Activated naive CD4-positive, alpha-beta T cell treated with anti-CD3 and anti-CD28 coated beads, Interleukin-2, amount 50 U/mL, for 72 hours (primary cell): ENCODE data around the gene ZNF662. TPM values are rescaled to one million over a fixed set of nuclear protein-coding genes. Genes with fewer than 3 reads are reported as not detected.
"Not testable (repeated sequence)": the region's sequence is repeated elsewhere in the genome, so short reads cannot be mapped to it uniquely, and the experiment has no call there.

ENCODE experiments used
- ATAC-seq, 2 donors: fragments of 150-1000 bp; cut with Tn5 transposase; 2 replicates each; pipeline ENCODE4 v1.10.0; 2021; ENCODE audit warnings: mild to moderate bottlenecking in 2 of 2, moderate library complexity in 2 of 2
- DNase-seq, 2 donors: peaks; one replicate each; pipeline ENCODE4 v3.0.0; 2021 to 2022; ENCODE audit warnings: low spot score in 2 of 2
- H3K27ac Mint-ChIP-seq, 2 donors: one replicate each; pipeline ENCODE4 v1.8.0; 2022; ENCODE audit warnings: mild to moderate bottlenecking in 2 of 2, mixed read lengths in 2 of 2
- H3K36me3 Mint-ChIP-seq, 2 donors: one replicate each; pipeline ENCODE4 v1.8.0; 2022; ENCODE audit warnings: mixed read lengths in 2 of 2
- H3K9me3 Mint-ChIP-seq, 2 donors: one replicate each; pipeline ENCODE4 v1.8.0; 2022; ENCODE audit warnings: mixed read lengths in 2 of 2
- total RNA-seq, 2 donors: library from RNA; stranded (reverse); gene quantifications; one replicate each; pipeline ENCODE4 v1.2.3, GENCODE V29; 2022

Gene ZNF662
- total RNA-seq, 2 donors from 2014 or later: 1.7 TPM; not detected in 1

DNA sequence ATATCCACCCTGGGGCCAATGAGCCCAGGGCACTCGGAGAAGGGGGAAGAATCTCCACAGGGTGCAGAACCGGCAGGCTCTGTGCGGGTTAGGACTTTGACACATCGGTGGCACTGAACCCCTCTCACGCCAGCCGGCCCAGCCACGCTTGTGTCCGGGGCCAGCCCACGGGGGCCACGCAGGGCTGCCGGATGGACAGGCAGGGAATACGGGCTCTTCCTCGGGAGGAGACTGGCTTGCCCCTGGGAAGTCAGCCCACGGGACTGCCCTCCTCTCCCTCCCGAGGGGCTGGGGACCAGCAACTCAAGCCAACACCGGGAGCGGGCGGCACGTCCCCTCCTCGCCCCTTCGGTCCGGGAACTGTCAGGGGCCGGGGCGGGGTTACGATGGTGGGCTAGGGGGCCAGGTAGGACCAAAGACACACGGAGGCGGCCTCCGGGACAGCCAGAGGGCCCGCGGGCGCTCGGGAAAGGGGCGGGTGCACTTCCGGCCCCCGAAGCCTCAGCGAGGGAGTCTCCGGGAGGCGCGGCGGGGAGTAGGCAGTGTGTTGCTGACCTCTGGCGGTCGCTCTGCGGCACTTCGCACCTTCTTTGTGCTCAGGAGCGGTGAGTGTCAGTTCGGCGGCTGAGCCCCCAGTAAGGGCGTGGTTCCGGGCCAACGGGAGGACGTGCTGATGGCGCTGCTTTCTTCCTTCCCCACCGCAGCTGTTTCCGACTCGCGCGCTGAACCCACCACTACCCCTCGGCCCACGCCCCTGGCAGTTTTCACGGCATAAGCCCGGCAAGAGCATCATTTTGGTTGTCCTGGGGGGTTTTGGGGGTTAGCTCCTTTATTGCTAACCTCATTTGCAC, 25.1 kb upstream of the ZNF662 start:
- peak overlapping the region; percentile 31 to 45 for H3K27ac Mint-ChIP-seq
- H3K36me3 Mint-ChIP-seq: no peaks in the 10 kb centered on the region
- no peaks in the 10 kb centered on the region for H3K9me3 Mint-ChIP-seq
- DNase-seq (peak; percentile 83 to 88), ATAC-seq (peak; percentile 99)

DNA sequence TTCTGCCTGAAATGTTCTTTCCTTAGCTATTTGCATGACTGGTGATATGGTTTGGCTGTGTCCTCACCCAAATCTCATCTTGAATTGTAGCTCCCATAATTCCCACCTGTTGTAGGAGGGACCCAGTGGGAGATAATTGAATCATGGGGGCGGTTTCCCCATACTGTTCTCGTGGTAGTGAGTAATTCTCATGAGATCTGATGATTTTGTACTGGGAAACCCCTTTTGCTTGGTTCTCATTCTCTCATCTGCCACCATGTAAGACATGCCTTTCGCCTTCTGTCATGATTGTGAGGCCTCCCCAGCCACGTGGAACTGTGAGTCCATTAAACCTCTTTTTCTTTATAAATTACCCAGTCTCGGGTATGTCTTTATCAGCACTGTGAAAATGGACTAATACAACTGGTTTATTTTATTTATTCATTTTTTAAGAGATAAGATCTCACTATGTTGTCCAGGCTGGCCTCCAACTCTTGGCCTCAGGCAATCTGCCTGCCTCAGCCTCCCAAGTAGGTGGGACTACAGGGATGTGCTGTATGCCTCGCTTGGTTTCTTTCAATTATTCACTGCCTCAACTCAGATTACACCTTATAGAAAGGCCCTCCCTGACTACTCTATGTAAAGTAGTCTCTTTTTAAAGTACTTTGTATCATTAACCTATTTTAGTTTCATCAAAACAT, 22.6 kb upstream of the ZNF662 start:
- not testable (repeated sequence) for H3K36me3 Mint-ChIP-seq, DNase-seq, H3K9me3 Mint-ChIP-seq, ATAC-seq
- H3K27ac Mint-ChIP-seq: peak overlapping the region in 1 of 2 donors; percentile 11

DNA sequence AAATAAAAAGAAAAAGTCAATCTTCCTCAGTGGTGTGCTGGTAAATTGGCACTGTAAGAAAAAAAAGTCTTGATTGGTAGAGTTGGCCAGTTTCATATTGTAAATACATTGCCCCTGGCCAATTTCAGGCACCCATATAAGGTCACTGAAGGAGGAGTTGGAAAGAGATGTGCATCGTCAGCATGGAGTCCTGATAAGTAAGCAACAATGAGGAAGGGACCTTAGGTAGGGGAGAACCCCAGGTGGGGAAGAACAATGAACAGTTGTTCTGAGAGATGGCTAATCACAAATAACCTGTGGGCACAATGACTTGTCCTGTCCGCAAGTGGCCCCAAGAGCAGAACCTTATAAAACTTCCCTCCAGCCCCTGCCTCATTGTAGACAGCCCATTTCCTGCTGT, 21.6 kb upstream of the ZNF662 start:
- H3K9me3 Mint-ChIP-seq: no peaks in the 10 kb centered on the region
- DNase-seq (no peak), ATAC-seq (no peak)
- H3K27ac Mint-ChIP-seq: no peak overlapping the region
- no peaks in the 10 kb centered on the region for H3K36me3 Mint-ChIP-seq

DNA sequence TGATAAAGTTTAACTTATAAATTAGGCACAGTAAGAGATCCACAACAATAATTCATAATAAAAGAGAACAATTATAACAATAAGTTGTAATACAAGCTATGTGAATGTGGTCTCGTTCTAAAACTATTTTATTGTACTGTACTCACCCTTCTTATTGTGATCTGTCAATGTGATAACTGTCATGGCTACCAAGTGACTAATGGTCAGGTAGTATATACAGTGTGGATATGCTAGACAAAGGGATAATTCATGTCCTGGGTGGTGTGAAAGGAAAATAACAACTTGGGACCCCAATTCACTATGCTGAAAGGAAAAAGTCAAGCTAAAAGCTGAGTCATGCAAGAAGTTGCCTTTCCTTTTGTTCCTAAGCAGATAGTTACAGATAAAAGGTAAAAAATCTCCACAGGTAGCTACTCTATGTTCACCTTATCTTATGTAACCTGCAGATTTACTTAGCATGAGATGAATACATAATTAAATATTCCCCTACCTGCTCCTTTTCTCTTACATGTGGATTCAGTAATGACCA, 19.6 kb upstream of the ZNF662 start:
- no peak overlapping the region for H3K27ac Mint-ChIP-seq
- ATAC-seq: no peak
- H3K9me3 Mint-ChIP-seq: no peaks in the 10 kb centered on the region
- DNase-seq: no peak
- no peaks in the 10 kb centered on the region for H3K36me3 Mint-ChIP-seq

DNA sequence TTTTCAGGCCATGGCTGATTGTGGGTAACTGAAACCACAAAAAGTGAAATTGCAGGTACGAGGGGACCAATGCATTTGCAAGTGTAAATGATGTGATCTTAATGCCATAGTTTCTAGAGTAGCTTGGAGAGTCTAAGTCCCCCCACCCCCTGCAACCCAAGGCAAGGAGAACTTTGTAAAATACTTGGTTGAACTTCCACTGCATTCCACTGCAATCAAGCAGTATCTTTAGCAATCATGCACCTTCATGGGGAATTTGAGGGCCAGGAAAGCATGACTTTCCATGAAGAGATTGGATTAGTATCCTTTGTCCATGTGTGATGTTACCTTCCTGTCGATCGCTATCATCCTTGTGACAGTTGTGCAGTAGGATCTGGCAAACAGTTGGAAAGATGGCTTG, 18.9 kb upstream of the ZNF662 start:
- ATAC-seq: no peak
- no peak for DNase-seq
- Mint-ChIP-seq H3K27ac (no peak overlapping the region), H3K36me3 (no peaks in the 10 kb centered on the region), H3K9me3 (no peaks in the 10 kb centered on the region)

DNA sequence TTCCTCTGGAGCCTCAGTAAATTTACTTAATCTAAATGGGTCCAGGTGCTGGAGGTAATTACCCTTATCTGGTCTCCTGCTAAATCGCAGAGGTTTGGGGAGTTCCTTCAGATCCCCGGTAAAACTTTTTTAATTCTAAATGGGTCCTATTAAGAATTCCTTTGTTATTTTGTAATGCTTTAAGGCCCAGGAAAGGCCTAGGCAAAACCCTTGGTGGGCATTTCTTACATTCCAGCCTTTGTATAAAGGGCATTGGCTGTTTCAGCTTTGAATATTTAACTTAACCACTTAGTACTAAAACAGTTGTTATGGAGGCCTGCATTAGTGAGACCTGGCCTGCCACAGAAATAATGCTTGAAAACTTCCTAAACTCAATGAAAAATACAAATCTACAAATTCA, 14.9 kb upstream of the ZNF662 start:
- no peak overlapping the region for H3K27ac Mint-ChIP-seq
- no peaks in the 10 kb centered on the region for H3K36me3 Mint-ChIP-seq
- ATAC-seq (no peak), DNase-seq (no peak)
- no peaks in the 10 kb centered on the region for H3K9me3 Mint-ChIP-seq

DNA sequence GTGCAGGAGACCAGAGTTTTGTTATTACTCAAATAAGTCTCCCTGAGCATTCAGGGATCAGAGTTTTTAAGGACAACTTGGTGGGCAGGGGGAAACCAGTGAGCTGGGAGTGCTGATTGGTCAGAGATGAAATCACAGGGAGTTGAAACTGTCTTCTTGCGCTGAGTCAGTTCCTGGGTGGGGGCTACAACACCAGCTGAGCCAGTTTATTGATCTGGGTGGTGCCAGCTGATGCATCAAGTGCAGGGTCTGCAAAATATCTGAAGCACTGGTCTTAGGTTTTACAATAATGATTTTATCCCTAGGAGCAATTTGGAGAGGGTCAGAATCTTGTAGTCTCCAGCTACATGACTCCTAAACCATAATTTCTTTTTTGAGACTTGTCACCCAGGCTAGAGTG, 13.8 kb upstream of the ZNF662 start:
- Mint-ChIP-seq H3K36me3 (no peaks in the 10 kb centered on the region), H3K9me3 (no peaks in the 10 kb centered on the region), H3K27ac (no peak overlapping the region)
- DNase-seq (no peak), ATAC-seq (no peak)

DNA sequence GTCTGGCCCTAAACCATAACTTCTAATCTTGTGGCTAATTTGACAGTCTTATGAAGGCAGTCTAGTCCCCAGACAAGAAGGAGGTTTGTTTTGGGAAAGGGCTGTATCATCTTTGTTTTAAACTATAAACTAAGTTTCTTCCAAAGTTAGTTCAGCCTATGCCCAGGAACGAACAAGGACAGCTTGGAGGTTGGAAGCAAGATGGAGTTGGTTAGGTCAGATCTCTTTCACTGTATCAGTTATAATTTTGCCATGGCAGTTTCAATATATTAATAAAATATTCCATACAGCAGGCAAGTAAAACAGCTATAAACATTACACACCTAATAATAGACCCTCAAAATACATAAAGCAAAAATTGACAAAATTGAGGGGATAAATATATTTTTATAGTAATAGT, 13.1 kb upstream of the ZNF662 start:
- Mint-ChIP-seq H3K27ac (no peak overlapping the region), H3K9me3 (no peaks in the 10 kb centered on the region), H3K36me3 (no peaks in the 10 kb centered on the region)
- DNase-seq (no peak), ATAC-seq (no peak)

DNA sequence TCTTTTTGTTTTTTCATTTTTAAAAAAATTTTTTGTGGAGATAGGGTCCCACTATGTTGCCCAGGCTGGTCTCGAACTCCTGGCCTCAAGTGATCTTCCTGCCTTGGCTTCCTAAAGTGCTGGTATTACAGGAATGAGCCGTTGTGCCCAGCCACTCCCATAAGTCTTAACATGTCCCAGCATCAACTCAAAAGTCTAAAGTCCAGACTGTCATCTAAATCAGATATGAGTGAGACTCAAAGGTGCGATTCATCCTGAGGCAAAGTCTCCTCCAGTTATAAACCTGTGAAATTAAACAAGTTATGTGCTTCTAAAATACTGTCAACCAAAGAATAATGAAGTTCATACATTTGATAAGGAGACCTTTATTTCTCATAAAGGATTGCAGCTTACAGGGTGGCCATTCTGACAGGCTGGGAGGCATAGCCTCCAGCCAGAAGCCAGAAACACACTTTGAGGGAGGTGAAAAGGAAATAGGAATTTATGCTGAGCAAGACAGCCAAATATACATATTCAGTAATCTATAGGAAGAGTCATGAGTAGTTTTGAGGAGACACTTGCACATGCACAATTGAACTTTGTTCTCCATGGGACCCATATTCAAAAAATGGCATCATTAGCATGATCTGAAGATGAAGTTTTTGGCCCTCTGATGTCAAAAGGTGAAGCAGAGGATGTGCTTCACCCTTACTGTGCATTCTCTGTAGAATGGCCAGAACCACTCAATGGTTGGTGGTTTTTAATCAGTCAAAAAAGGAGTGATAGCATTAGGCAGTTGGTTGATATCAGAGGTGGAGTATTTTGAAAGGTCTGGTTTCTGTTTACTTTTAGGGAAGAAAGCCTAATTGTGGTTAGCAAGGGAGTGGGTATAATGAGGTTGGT, 11.0 kb upstream of the ZNF662 start:
- no peaks in the 10 kb centered on the region for H3K9me3 Mint-ChIP-seq
- ATAC-seq (no peak), DNase-seq (no peak)
- no peaks in the 10 kb centered on the region for H3K36me3 Mint-ChIP-seq
- no peak overlapping the region for H3K27ac Mint-ChIP-seq

DNA sequence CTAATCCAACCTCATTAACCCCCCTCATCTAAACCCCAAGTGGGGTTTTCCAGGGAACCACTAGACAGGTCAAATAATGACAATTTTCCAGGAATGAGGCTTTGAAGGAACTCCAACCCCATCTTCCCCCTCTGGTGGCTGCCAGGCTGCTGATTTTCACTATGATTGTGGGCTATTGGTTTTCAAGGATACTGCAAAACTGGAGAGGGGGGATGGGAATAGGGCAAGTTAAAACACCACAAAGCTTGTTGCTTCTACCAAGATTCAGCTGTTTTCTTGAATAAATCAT, 10.4 kb upstream of the ZNF662 start:
- no peak overlapping the region for H3K27ac Mint-ChIP-seq
- H3K36me3 Mint-ChIP-seq: no peaks in the 10 kb centered on the region
- no peak for ATAC-seq
- no peak for DNase-seq
- H3K9me3 Mint-ChIP-seq: no peaks in the 10 kb centered on the region

DNA sequence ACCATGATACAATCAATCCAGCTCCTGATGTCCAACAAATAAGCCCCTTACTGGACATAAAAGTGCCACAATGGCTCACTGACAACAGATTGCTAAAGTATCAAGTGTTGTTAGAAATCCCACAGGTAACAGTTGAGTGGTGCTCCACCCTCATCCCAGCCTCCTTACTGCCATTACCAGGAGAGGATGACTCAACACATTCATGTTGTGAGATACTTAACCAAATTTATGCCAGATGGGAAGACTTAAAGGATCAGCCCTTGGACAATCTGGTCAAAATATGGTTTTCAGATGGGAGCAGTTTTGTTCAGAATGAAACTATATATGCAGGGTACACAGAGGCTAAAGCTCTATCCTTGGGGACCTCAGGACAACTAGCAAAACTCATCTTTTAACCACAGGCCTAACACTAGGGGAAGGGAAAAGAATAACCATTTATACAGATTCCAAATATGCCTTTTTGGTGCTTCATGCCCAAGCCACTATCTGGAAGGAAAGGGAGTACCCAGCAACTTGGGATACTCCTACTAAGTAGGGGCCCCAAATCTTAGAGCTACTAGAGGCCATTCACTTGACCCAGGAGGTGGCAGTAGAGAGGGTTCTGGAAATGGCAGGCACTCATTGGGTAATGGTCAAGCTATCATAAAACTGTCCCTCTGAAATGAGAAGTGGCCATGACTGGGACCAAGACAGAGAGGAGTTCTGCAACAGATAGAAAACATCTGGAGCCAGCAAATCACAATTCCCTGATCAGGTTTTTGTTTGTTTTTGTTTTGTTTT, 6.9 kb upstream of the ZNF662 start:
- peaks cover 0 to 2% of the 10 kb centered on the region in 2 donors for H3K9me3 Mint-ChIP-seq
- no peak overlapping the region for H3K27ac Mint-ChIP-seq
- H3K36me3 Mint-ChIP-seq: peaks cover 0 to 4% of the 10 kb centered on the region in 2 donors
- DNase-seq: no peak
- no peak for ATAC-seq

DNA sequence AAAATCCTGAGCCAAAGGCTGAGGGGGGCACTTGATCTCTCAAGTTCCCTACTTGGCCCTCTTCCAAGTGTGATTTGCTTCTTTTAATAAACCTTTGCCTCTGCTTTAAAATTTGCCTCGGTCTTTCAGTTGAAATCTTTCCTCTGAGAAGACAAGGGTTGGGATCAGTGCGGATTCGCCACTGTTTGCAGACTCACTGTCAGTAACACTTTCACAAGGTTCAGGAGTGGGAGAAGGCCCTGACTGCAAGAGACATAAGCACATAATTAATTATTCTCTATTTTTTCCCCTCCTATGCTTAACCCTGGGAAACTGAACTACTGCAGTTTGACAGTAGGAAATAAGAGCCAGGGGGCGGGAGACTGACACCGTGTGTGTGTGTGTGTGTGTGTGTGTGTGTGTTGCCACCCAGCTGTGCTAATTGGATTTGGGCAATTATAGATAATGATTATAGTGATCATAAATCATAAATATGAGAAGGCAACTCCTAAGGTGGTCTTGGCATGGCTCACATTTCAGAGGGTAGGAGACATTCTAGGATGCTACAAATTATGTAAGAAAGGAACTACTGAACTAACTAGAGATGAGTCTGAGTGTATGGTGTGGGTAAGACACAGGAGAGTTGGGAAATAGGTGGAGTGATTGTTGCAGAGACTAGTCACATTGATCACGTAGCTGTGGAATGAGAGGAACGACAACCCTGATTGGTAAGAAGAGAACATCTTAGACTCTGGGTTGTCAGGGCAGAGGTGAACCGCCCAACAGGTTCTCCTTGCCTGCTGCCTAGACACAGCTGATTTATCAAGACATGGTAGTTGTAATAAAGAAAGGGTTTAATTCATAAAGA, 5.5 kb upstream of the ZNF662 start:
- Mint-ChIP-seq H3K27ac (no peak overlapping the region), H3K36me3 (peaks cover 10 to 13% of the 10 kb centered on the region in 2 donors), H3K9me3 (peaks cover 0 to 10% of the 10 kb centered on the region in 2 donors)
- ATAC-seq: no peak
- DNase-seq: no peak

DNA sequence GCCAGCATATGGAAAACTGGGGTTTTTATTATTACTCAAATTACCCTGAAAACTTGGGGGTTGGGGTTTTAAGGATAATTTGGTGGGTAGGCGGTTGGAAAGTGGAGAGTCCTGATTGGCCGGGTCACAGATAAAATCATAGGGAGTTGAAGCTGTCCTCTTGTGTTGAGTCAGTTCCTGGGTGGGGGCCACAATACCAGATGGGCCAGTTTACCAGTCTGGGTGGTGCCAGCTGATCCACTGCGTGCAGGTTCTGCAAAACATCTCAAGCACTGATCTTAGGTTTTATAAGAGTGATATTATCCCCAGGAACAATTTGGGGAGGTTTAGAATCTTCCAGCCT, 4.9 kb upstream of the ZNF662 start:
- Mint-ChIP-seq H3K9me3 (peaks cover 0 to 10% of the 10 kb centered on the region in 2 donors), H3K36me3 (peaks cover 10 to 17% of the 10 kb centered on the region in 2 donors), H3K27ac (no peak overlapping the region)
- ATAC-seq (no peak), DNase-seq (no peak)

DNA sequence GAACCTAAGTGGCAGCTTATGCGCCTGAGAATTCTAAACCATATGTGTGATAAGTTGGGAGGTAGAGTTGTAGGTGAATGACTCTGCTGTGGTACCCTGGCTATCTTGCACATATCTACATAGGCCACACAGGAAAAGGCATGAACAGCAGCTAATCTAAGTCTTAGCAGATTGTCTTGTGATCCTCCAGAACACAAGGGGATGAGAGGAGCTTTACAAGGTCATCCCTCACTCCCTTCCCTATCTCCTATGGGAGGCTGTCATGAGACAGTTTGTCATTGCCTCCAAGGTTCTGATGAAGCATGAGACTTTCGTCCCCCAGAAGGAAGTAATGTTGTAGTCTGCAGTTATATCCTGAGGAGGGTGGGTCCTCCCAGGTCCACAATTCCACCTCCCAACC, 3.7 kb upstream of the ZNF662 start:
- ATAC-seq: no peak
- Mint-ChIP-seq H3K36me3 (peaks cover 15 to 27% of the 10 kb centered on the region in 2 donors), H3K27ac (no peak overlapping the region), H3K9me3 (peaks cover 0 to 16% of the 10 kb centered on the region in 2 donors)
- DNase-seq: no peak

DNA sequence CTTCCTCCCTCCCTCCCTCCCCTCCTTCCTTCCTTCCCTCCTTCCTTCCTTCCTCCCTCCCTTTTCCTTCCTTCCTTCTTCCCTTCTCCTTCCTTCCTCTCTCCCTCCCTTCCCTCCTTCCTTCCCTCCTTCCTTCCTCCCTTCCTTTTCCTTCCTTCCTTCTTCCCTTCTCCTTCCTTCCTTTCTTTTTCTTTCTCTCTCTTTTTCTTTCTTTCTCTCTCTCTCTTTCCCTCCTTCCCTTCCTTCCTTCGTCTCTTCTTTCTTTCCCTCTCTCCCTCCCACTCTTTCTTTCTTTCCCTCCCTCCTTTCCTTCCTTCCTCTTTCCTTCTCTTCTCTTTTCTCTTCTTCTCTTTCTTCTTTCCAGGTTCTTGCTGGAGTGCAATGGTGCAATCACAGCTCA, 1.9 kb upstream of the ZNF662 start:
- peaks cover 0 to 21% of the 10 kb centered on the region in 2 donors for H3K9me3 Mint-ChIP-seq
- H3K36me3 Mint-ChIP-seq: peaks cover 19 to 38% of the 10 kb centered on the region in 2 donors
- DNase-seq (no peak), ATAC-seq (no peak)
- no peak overlapping the region for H3K27ac Mint-ChIP-seq

DNA sequence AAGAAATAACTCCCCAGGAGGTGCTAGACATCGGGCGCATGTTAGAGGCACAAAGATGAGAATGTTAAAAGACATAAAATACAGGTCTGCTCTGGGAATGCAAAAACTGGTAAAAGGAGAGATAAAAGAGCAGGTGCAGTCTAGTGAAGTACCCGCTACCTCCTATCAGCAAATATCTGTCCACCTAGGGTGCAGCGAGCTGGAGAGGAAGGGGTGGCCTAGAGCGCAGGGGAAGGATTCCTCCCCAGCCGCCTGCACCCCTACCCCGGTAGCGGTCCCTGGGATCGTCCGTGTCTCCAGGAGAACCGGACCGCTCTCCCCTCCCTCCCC, 237 bp upstream of the ZNF662 start:
- ATAC-seq (no peak), DNase-seq (no peak)
- Mint-ChIP-seq H3K9me3 (peaks cover 5 to 21% of the 10 kb centered on the region in 2 donors), H3K27ac (peak overlapping the region; percentile 17 to 55), H3K36me3 (peaks cover 25 to 47% of the 10 kb centered on the region in 2 donors)
